ENCODE measurements around the gene REX1BD.

The REX1BD gene

GRCh38 chr19:18616023-18616422, 27.4 kb downstream of the REX1BD start:
- no peak for DNase-seq (ENCODE audit: low spot score)

GRCh38 chr19:18617562-18617961, 29.0 kb downstream of the REX1BD start:
- DNase-seq (ENCODE audit: low spot score), result no peak

GRCh38 chr19:18618236-18618635, 29.6 kb downstream of the REX1BD start:
- DNase-seq (ENCODE audit: low spot score), result no peak

- no peak for DNase-seq (ENCODE audit: low spot score)
Measured at GRCh38 chr19:18620311-18620710, 31.7 kb downstream of the REX1BD start.

GRCh38 chr19:18620902-18621301, 32.3 kb downstream of the REX1BD start:
- DNase-seq (ENCODE audit: low spot score), result no peak

- no peak for DNase-seq (ENCODE audit: low spot score)
Measured at GRCh38 chr19:18626906-18627305, 38.3 kb downstream of the REX1BD start.

GRCh38 chr19:18629166-18630088, 40.8 kb downstream of the REX1BD start:
- DNase-seq (ENCODE audit: low spot score), result no peak

- DNase-seq (ENCODE audit: low spot score), result no peak
Measured at GRCh38 chr19:18633321-18633720, 44.7 kb downstream of the REX1BD start.

GRCh38 chr19:18634612-18635297, 46.2 kb downstream of the REX1BD start:
- no peak for DNase-seq (ENCODE audit: low spot score)

- no peak for DNase-seq (ENCODE audit: low spot score)
Measured at GRCh38 chr19:18635831-18636182, 47.2 kb downstream of the REX1BD start.

- peak; percentile 98 for DNase-seq (ENCODE audit: low spot score)
Measured at GRCh38 chr19:18636183-18636968, 47.8 kb downstream of the REX1BD start.

GRCh38 chr19:18636969-18637629, 48.5 kb downstream of the REX1BD start, which contains the start of gene KLHL26:
KLHL26 (plus strand) TSS chr19:18637028; CDS start chr19:18637055, 27 bp downstream.
- DNase-seq (ENCODE audit: low spot score), result no peak

GRCh38 chr19:18637673-18638630, 49.4 kb downstream of the REX1BD start:
- DNase-seq (ENCODE audit: low spot score), result no peak

GRCh38 chr19:18639706-18640243, 51.2 kb downstream of the REX1BD start:
- DNase-seq (ENCODE audit: low spot score), result no peak
